PC-3 (cell line): ENCODE results near the gene HPSE2. TPM values are rescaled to one million over a fixed set of nuclear protein-coding genes. Genes with fewer than 3 reads are reported as not detected.

Source experiments
- ATAC-seq: fragments of 200-7000 bp; cut with Tn5 transposase; 2 replicates; pipeline ENCODE4 v1.9.1; 2020; ENCODE audit warnings: mild to moderate bottlenecking, moderate library complexity
- BruUV-seq: library from RNA; stranded (reverse); fragments of 400-500 nt; replicated peaks from 2 replicates; lab custom pipeline; 2021; lab: Mats Ljungman, UMichigan
- CTCF ChIA-PET: fragments of 300-600 bp; sonication (Branson Sonifier 250); formaldehyde crosslinking; loops from one replicate; lab custom pipeline; 2022; ENCODE audit warnings: antibody characterized with exemption; lab: Charles Lee
- POLR2A ChIA-PET: fragments of 300-600 bp; sonication (Branson Sonifier 250); formaldehyde crosslinking; loops from one replicate; lab custom pipeline; 2022; ENCODE audit warnings: antibody characterized with exemption; ENCODE audit not compliant: unreplicated experiment; lab: Charles Lee
- DNase-seq: peaks from one replicate; pipeline ENCODE4 v3.0.0-alpha.2; 2015
- H2AFZ ChIP-seq: fragments of 300-600 bp; sonication (generic); 2 replicates; pipeline ENCODE4 v1.6.0; 2016; ENCODE audit warnings: antibody characterized with exemption, low read length
- H3F3A ChIP-seq: fragments of 300-600 bp; sonication (generic); one replicate; pipeline ENCODE4 v1.6.0; 2017; ENCODE audit warnings: antibody characterized with exemption, low read length, control low read depth, mild to moderate bottlenecking; ENCODE audit not compliant: unreplicated experiment
- H3K27ac ChIP-seq: fragments of 300-600 bp; sonication (generic); 2 replicates; pipeline ENCODE4 v1.5.1; 2016; ENCODE audit warnings: mild to moderate bottlenecking, low read length
- H3K27me3 ChIP-seq: fragments of 300-600 bp; sonication (generic); 2 replicates; pipeline ENCODE4 v1.6.1; 2016; ENCODE audit warnings: low read length, mixed read lengths
- H3K36me3 ChIP-seq: fragments of 300-600 bp; sonication (generic); 2 replicates; pipeline ENCODE4 v1.6.1; 2016; ENCODE audit warnings: low read depth, mixed run types, low read length, mixed read lengths
- H3K4me1 ChIP-seq: fragments of 300-600 bp; sonication (generic); 2 replicates; pipeline ENCODE4 v1.5.1; 2016; ENCODE audit warnings: low read length; ENCODE audit not compliant: insufficient read depth
- H3K4me2 ChIP-seq: fragments of 300-600 bp; sonication (generic); 2 replicates; pipeline ENCODE4 v1.6.0; 2016; ENCODE audit warnings: low read length
- H3K4me3 ChIP-seq: fragments of 300-600 bp; sonication (generic); 2 replicates; pipeline ENCODE4 v1.5.1; 2016; ENCODE audit warnings: mild to moderate bottlenecking, low read length, mixed read lengths
- H3K79me2 ChIP-seq: fragments of 300-600 bp; sonication (generic); 2 replicates; pipeline ENCODE4 v1.6.1; 2017; ENCODE audit warnings: low read length, mixed read lengths
- H3K9ac ChIP-seq: fragments of 300-600 bp; sonication (generic); 2 replicates; pipeline ENCODE4 v1.6.0; 2016; ENCODE audit warnings: mild to moderate bottlenecking, low read length
- H3K9me2 ChIP-seq: fragments of 300-600 bp; sonication (generic); replicated peaks from 2 replicates; pipeline ENCODE4 v1.6.1; 2016; ENCODE audit warnings: mixed run types, low read length, mixed read lengths
- H3K9me3 ChIP-seq: fragments of 300-600 bp; sonication (generic); 2 replicates; pipeline ENCODE4 v1.6.1; 2016; ENCODE audit warnings: low read length, mixed read lengths
- H4K20me1 ChIP-seq: fragments of 300-600 bp; sonication (generic); 2 replicates; pipeline ENCODE4 v1.6.1; 2016; ENCODE audit warnings: low read length, mixed read lengths
- CTCF ChIP-seq: fragments of 300-600 bp; sonication (generic); conservative IDR thresholded peaks from 2 replicates; pipeline ENCODE4 v1.5.1; 2017; ENCODE audit warnings: antibody characterized with exemption, low read depth, mild to moderate bottlenecking, low read length
- EZH2 ChIP-seq: fragments of 300-600 bp; sonication (generic); IDR thresholded peaks from one replicate; pipeline ENCODE4 v1.6.1; 2017; ENCODE audit warnings: antibody characterized with exemption, mild to moderate bottlenecking, low read length; ENCODE audit not compliant: unreplicated experiment
- EZH2phosphoT487 ChIP-seq: fragments of 300-600 bp; sonication (generic); IDR thresholded peaks from 2 replicates; pipeline ENCODE4 v1.6.1; 2018; ENCODE audit warnings: mild to moderate bottlenecking, antibody characterized with exemption, low read length, borderline replicate concordance
- intact Hi-C: fragments of 100-400 bp; cut with micrococcal nuclease; formaldehyde crosslinking; loops from 2 replicates; pipeline ENCODE4 v1.9.0; 2023
- total RNA-seq: library from RNA; depleted of rRNA; stranded (reverse); fragments of >200 nt; gene quantifications from 2 replicates; pipeline ENCODE4 v1.2.3, GENCODE V29; 2014

HPSE2 gene
- total RNA-seq, 1 experiment from 2014 or later = 0.15 TPM

- CTCF ChIA-PET = no interaction called here
- Histone ChIP-seq H3K9me3 (no peaks in the 10 kb centered on the region), H3K4me2 (no peak overlapping the region), H3K36me3 (no peaks in the 10 kb centered on the region), H2AFZ (no peak overlapping the region), H3K9me2 (no peaks in the 10 kb centered on the region), H3K9ac (no peak overlapping the region), H3F3A (no peaks in the 10 kb centered on the region), H3K79me2 (no peaks in the 10 kb centered on the region), H3K27ac (no peak overlapping the region), H3K27me3 (no peaks in the 10 kb centered on the region), H3K4me3 (no peak overlapping the region), H3K4me1 (no peaks in the 10 kb centered on the region), H4K20me1 (no peaks in the 10 kb centered on the region)
- TF ChIP-seq EZH2phosphoT487 (no peak), CTCF (no peak), EZH2 (no peak)
- ATAC-seq (no peak), DNase-seq (no peak)
- no TSS peak for BruUV-seq
- POLR2A ChIA-PET = no interaction called here
- intact Hi-C loops = no loop called here
Measured at GRCh38 chr10:98478430-98479222, 757.0 kb downstream of the HPSE2 start.

- Histone ChIP-seq H3K27me3 (no peaks in the 10 kb centered on the region), H3K4me2 (no peak overlapping the region), H3K4me1 (no peaks in the 10 kb centered on the region), H3F3A (no peaks in the 10 kb centered on the region), H3K79me2 (no peaks in the 10 kb centered on the region), H2AFZ (no peak overlapping the region), H3K4me3 (no peak overlapping the region), H3K27ac (no peak overlapping the region), H3K9me3 (no peaks in the 10 kb centered on the region), H3K9me2 (no peaks in the 10 kb centered on the region), H4K20me1 (no peaks in the 10 kb centered on the region), H3K9ac (no peak overlapping the region), H3K36me3 (no peaks in the 10 kb centered on the region)
- no peak for TF ChIP-seq CTCF
- TF ChIP-seq EZH2 = no peak
- no peak for TF ChIP-seq EZH2phosphoT487
- ChIA-PET CTCF (no interaction called here), POLR2A (no interaction called here)
- intact Hi-C loops = no loop called here
- ATAC-seq (no peak), DNase-seq (no peak)
- no TSS peak for BruUV-seq
Measured at GRCh38 chr10:98477861-98478260, 757.8 kb downstream of the HPSE2 start.

- TF ChIP-seq CTCF (no peak), EZH2 (no peak), EZH2phosphoT487 (no peak)
- ChIA-PET POLR2A (no interaction called here), CTCF (interaction anchor here (0.6 kb wide), 1 partner anchor 114 kb away, joined by 4 read pairs; no protein-coding TSS in a partner anchor)
- Histone ChIP-seq H3K4me2 (no peak overlapping the region), H3K27ac (no peak overlapping the region), H3F3A (no peaks in the 10 kb centered on the region), H3K36me3 (no peaks in the 10 kb centered on the region), H3K27me3 (no peaks in the 10 kb centered on the region), H3K9ac (no peak overlapping the region), H3K9me3 (no peaks in the 10 kb centered on the region), H3K79me2 (no peaks in the 10 kb centered on the region), H3K9me2 (no peaks in the 10 kb centered on the region), H3K4me1 (peaks cover 13% of the 10 kb centered on the region), H3K4me3 (no peak overlapping the region), H2AFZ (no peak overlapping the region), H4K20me1 (no peaks in the 10 kb centered on the region)
- BruUV-seq = no TSS peak
- ATAC-seq (no peak), DNase-seq (no peak)
- intact Hi-C loops = no loop called here
Measured at GRCh38 chr10:98474628-98475027, 761.0 kb downstream of the HPSE2 start.
